Fibroblast of skin of right biceps (primary cell): ENCODE data around the gene CACNB3.

Experiments
- DNase-seq: peaks from one replicate; pipeline ENCODE4 v3.0.0-alpha.2; 2013

Gene CACNB3

GRCh38 chr12:48817873-48818830 lies at the start of gene CACNB3:
CACNB3 (plus strand) TSS chr12:48818496; CDS start chr12:48818930, 434 bp downstream.
- DNase-seq: peak; percentile 67

DNA sequence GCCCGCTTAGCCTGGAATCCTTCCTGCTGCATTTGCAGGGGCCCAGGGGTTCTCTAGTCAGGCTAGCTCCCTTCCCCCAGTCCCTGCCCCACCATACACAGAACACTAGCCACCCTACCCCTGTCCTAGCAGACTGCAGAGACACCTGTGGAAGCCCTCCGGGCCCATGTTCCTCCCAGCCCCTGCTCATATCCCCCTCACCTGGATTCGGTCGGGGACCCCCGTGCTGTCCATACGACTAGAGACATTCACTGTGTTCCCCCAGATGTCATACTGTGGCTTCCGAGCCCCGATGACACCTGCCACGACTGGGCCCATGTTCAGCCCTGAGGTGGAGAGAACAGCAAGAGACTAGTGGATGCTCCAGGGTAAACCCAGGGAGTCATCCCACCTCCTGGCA lies 49.6 kb upstream of the CACNB3 start:
- no peak for DNase-seq

- DNase-seq: no peak
These were observed 47.5 kb upstream of the CACNB3 start for GRCh38 chr12:48770756-48771155.

DNA sequence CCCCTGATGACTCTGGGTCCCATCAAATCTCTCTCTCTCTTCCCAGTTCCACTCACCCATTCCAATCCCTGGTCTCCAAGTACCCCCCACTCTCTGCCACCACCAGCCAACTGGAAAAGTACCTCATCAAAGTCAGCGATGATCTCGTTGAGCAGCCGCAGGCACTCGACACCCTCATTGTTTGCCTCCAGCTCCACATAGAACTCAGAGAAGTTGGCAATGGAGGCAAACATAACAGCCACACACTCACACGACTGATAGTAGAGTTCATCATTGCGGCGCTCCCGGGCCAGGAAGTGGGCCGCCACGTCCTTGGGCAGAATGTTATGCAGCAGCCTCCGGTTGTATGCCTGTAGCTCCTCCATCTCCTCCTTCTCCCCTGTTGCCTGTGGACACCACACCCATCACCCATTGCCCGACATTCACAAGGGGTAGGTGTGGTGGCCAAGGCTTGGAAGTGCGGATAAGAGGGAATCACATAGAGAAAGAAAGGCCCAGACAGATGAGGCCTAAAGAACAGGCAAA lies 46.6 kb upstream of the CACNB3 start:
- DNase-seq: no peak

DNA sequence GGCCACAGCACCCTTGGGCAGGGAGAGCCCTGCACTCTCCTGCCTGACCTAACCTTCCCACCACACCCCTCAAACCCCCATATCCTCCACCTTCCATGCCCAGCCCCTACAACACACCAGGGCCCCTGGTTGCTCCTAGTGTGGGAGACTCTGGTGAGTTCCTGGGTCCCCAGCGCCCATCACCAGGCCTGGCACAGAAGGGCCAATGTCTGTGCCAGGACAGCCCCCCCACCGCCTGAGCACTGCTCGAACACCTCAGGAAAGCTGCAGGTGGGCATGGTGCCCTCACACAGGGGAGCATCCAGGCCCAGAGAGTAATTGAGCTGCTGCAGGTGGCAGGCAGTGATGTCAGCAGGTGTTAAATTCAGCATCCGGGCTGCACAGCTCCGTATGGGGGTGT lies 44.6 kb upstream of the CACNB3 start:
- DNase-seq: no peak

- DNase-seq: no peak
These were observed 43.8 kb upstream of the CACNB3 start for GRCh38 chr12:48774516-48774915.

DNA sequence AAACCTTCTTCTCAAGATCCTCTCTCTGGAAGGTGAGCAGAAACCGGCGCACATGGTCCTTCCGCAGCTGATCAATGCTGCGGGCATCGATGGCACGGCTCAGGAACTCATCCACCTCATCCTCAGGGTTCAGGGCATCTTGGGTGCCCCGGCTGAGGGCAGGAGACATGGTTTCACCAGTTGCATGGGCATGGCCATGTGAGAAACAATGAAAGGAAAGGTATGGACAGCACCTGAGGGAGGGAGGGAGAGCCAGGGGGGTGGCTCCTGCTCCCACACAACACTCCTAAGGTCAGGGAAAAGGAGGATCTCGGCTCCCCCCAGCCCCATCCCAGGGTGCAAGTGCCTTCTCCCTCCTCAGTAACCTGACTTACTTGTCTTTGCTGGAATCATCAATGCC lies 43.0 kb upstream of the CACNB3 start:
- DNase-seq: no peak

GRCh38 chr12:48775991-48776649 lies 42.2 kb upstream of the CACNB3 start:
- no peak for DNase-seq

DNA sequence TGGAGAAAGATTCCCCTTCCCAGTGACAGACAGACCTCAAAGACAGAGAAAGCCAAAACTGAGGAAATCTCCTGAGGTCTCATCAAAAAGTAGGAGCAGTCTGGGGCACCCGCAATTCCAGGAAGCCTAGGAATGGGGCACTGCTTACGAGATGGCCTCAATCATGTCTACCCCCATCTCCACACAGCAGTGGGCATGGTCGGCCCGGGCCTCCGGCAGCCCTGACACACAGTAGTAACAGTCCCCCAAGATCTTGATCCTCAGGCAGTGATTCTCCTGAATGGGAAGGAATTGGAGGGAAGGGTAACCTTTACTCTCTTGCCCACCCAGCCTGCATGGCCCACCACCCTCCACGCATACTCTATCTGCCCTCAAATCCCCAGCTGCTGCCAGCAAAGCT lies 41.3 kb upstream of the CACNB3 start:
- DNase-seq: no peak

- DNase-seq: no peak
These were observed 40.5 kb upstream of the CACNB3 start for GRCh38 chr12:48777501-48778400.

DNA sequence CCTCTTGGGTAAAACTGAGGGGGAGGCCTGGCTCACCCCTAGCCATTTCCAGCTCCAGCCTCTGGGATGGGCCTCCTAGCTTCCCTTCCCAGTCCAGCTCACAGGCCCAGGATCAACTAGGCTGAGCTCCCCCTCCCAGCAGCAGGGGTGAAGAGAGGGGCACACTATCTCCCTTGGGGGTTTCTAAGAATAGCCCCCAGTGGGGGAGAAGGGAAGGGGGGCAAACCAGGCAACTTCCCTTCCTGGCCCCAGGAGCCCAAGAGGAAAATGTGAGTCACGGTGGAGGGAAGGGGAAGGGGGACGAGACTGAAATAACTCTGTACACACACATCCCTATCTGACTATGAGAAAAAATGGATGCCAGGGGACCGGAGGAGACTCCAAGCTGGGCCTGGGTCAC lies 38.4 kb upstream of the CACNB3 start:
- DNase-seq: peak; percentile 97

DNA sequence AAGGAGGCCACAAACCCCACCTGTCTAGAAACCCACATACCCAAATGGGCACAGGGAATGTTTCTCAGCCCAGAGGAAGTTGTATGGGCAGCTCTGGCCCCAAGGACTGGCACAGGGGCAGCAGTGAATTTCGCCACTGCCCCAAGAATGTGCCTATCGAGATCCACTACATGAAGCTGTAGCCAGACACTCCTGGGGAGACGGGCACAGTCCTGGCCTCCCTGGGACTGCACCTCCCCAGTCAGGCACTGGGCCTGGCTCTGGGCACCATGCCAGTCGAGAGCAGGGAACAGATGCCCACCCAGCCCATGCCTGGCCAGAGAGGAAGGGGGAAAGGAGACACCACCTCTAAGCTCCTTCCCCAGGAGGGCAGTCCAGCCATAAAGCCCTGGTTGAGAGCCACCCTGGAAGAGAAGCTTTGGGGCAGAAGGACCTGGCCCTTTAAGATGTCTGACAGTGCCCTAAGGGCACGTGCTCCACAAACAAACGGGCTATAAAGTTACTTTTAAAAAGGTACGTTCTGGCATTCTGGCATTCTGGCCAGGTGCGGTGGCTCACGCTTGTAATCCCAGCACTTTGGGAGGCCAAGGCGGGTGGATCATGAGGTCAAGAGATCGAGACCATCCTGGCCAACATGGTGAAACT lies 37.8 kb upstream of the CACNB3 start:
- DNase-seq: no peak

DNA sequence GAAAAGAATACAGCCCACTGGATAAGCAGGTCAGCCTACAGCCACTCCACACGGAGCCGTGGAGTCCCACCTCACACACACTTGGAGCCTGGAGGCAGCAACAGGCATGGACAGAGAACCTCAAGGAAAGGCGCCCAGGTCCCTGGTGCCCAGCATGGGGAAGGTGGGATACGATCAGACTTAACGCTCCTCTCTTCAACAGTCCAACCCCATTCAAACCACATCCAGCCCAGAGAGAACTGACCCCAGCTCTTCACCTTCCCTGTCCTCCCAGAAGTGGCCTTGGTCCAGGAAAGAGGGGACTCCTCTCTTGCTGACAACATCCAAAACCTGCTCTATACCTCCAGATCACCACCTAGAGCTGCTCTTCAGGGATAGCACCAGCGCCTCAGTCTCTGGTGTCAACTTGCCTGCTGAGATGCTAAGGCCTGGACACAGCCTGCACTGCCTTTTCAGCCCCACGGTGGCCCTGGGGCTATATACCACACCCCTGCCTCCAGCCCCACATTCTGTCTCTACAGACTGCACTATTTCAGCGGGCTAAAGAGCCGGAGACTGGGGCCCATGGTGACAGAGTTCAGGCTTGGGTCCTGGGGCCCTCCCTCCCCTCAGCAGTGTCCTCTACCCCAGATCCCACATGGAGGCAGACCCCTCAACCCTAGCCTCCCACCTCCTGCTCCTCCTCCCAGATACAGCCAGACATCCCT lies 36.4 kb upstream of the CACNB3 start:
- DNase-seq: no peak

DNA sequence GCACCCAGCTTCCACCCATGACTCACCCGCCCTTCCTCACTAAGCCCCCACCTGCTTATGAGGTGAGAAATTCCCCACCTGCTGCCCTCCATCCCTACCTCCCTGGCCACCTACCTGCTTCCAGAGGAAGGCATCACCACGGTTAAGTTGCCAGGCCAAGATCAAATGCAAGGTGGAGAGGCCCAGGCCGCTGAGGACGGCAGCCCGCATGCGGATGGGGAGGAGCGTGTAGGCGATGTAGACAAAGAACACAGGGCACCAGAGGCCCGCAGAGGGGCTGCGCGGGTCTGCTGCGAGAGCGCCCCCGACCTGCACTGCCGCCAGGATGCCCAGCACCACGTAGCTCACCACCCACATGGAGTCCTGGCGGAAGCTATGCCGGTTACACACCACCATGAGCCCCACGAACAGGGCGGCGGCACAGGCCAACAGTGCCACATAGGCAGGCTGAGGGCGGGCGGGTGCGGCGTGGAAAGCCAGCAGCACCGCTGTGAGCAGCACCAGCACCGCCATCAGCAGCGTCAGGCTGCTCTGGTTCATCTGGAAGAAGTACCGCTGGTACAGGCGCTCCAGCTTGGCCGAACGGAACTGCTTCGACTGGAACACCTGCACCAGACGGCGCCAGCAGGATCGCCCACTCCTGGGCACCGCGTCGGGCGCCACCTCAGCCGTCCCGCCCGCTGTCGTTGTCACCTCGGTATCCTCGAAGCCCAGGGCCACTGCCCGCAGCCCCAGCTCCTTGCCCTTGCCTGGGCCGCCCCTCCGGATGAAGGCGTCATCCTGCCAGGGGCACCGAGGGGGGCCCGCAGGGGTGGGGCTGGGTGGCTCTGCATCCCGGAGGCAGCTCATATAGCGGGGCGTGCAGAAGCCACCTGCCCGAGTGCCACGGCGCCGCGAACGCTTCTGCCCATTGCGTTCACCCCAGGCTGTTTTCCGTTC lies 35.6 kb upstream of the CACNB3 start:
- DNase-seq: no peak

GRCh38 chr12:48783432-48783831 lies 34.9 kb upstream of the CACNB3 start:
- no peak for DNase-seq

DNA sequence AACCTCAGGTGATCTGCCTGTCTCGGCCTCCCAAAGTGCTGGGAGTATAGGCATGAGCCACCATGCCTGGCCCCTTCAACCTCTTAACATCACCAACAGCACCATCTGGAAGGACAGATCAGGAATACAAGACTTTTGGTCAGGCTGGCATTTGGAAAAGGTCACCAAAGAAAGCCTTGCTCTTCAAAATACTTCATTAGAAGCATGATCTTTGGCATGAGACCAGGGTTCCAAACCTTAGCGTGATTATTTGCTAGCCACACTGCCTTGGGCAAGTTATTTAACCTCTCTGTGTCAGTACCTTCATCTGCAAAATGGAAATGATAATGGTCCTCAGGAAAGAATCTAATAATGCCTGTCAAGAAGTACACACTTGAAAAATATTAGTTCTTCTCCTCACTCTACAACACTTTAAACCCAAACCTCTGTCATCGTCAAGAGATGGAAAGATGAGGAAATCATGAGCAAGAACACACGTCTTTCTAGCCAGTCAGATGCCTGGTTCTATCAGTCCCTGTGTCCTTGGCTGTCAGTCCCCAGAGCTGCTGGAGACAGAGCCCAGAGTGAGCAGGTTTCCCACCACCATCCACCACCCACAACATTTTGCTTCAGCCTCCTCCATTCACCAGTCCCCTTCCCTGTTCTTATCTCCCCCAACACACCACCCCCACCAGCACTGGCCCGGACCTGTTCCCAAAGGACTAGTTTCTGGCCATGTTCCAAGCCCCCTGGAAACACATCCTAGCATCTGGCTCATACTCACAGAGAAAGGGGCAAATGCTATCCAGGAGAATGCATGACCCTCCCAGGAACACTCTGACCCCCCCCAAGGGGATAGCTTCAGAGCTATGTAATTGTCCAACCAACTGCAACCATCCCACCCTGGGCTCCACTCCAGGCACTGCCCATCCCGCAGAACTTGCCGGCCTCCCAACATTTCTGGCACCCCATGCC lies 31.4 kb upstream of the CACNB3 start:
- no peak for DNase-seq

- no peak for DNase-seq
These were observed 30.3 kb upstream of the CACNB3 start for GRCh38 chr12:48787791-48788523.

- DNase-seq: no peak
These were observed 29.8 kb upstream of the CACNB3 start for GRCh38 chr12:48788524-48788853.
